CD4-positive, alpha-beta T cell treated with Interferon gamma for 1 hour (primary cell): ENCODE data around the gene DCAF12L2.
"Not testable (repeated sequence)": the region's sequence is repeated elsewhere in the genome, so short reads cannot be mapped to it uniquely, and the experiment has no call there.

Experiments used
- DNase-seq: peaks from one replicate; pipeline ENCODE4 v3.0.0-alpha.2; 2020

DCAF12L2 gene

GRCh38 chrX:126165721-126166461 is at the start of gene DCAF12L2:
DCAF12L2 (minus strand) TSS chrX:126166289; CDS start chrX:126165924, 365 bp downstream.
- no peak for DNase-seq

GRCh38 chrX:126190888-126191287 is 24.8 kb upstream of the DCAF12L2 start:
- DNase-seq = not testable (repeated sequence)

- DNase-seq = no peak
Measured at GRCh38 chrX:126177133-126177840, 11.2 kb upstream of the DCAF12L2 start.

- DNase-seq = no peak
Measured at GRCh38 chrX:126170720-126171119, 4.6 kb upstream of the DCAF12L2 start.

- no peak for DNase-seq
Measured at GRCh38 chrX:126167560-126167959, 1.5 kb upstream of the DCAF12L2 start.

- DNase-seq = no peak
Measured at GRCh38 chrX:126165401-126165720, 728 bp downstream of the DCAF12L2 start.

- DNase-seq = no peak
Measured at GRCh38 chrX:126164689-126165400, 1.2 kb downstream of the DCAF12L2 start.

GRCh38 chrX:126164226-126164625 is 1.9 kb downstream of the DCAF12L2 start:
- DNase-seq = no peak

GRCh38 chrX:126141014-126141413 is 25.1 kb downstream of the DCAF12L2 start:
- no peak for DNase-seq

GRCh38 chrX:126137899-126138298 is 28.2 kb downstream of the DCAF12L2 start:
- no peak for DNase-seq

- DNase-seq = no peak
Measured at GRCh38 chrX:126124721-126125120, 41.4 kb downstream of the DCAF12L2 start.
